HG03135 (cell line): ENCODE data around the gene SLX4.

Experiments
- ATAC-seq: cut with Tn5 transposase; IDR thresholded peaks from one replicate; pipeline ENCODE4 v1.9.1; 2021; ENCODE audit warnings: mild to moderate bottlenecking, moderate library complexity; ENCODE audit not compliant: unreplicated experiment

The SLX4 gene

GRCh38 chr16:3561626-3562025, 49.8 kb downstream of the SLX4 start:
- ATAC-seq: no peak

- ATAC-seq: no peak
Measured at GRCh38 chr16:3554351-3554928, 57.0 kb downstream of the SLX4 start.

- ATAC-seq: no peak
Measured at GRCh38 chr16:3553138-3553923, 58.1 kb downstream of the SLX4 start.

GRCh38 chr16:3550851-3551847, 60.3 kb downstream of the SLX4 start:
- ATAC-seq: no peak

- ATAC-seq: no peak
Measured at GRCh38 chr16:3549906-3550305, 61.5 kb downstream of the SLX4 start.

GRCh38 chr16:3548859-3549258, 62.5 kb downstream of the SLX4 start:
- no peak for ATAC-seq

GRCh38 chr16:3548445-3548844, 63.0 kb downstream of the SLX4 start:
- ATAC-seq: no peak

GRCh38 chr16:3546986-3547682, 64.3 kb downstream of the SLX4 start:
- ATAC-seq: no peak

- ATAC-seq: no peak
Measured at GRCh38 chr16:3542601-3543373, 68.6 kb downstream of the SLX4 start.

- no peak for ATAC-seq
Measured at GRCh38 chr16:3541527-3542155, 69.8 kb downstream of the SLX4 start.

- ATAC-seq: no peak
Measured at GRCh38 chr16:3538222-3538621, 73.2 kb downstream of the SLX4 start.

- no peak for ATAC-seq
Measured at GRCh38 chr16:3536851-3537250, 74.6 kb downstream of the SLX4 start.

GRCh38 chr16:3536271-3536731, 75.1 kb downstream of the SLX4 start:
- ATAC-seq: no peak

- ATAC-seq: no peak
Measured at GRCh38 chr16:3534126-3534525, 77.3 kb downstream of the SLX4 start.

GRCh38 chr16:3532741-3533140, 78.7 kb downstream of the SLX4 start:
- ATAC-seq: no peak
